Fibroblast of skin of back (primary cell): ENCODE data around the gene MS4A2.
"Not testable (repeated sequence)": the region's sequence is repeated elsewhere in the genome, so short reads cannot be mapped to it uniquely, and the experiment has no call there.

Source experiments
- DNase-seq: peaks from one replicate; pipeline ENCODE4 v3.0.0-alpha.2; 2013

MS4A2 gene

GRCh38 chr11:60104471-60105115 is 16.1 kb downstream of the MS4A2 start:
- DNase-seq: not testable (repeated sequence)

- DNase-seq: not testable (repeated sequence)
Measured at GRCh38 chr11:60108631-60109030, 20.2 kb downstream of the MS4A2 start.

- DNase-seq: no peak
Measured at GRCh38 chr11:60111793-60112192, 23.3 kb downstream of the MS4A2 start.

- DNase-seq: no peak
Measured at GRCh38 chr11:60116996-60117790, 28.7 kb downstream of the MS4A2 start.

DNA sequence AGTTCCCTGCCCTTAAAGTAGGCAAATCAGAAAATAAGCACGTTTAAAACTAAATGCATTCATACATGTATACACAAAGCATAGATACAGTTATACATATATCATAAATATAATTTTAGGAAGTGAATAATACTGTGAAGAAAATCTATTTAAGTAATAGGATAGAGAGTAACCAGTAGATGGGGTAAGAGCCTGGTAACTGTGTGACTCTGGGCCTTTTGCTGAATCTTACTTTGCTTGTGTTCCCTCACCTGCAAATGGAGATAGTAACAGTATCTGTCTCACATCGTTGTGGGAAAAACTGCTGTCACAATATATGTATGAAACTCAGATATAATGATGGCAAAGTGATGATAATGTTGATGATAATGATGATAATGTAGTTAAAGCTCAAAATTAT is 29.9 kb downstream of the MS4A2 start:
- DNase-seq: no peak

GRCh38 chr11:60119710-60120109 is 31.2 kb downstream of the MS4A2 start:
- no peak for DNase-seq

GRCh38 chr11:60121264-60121663 is 32.8 kb downstream of the MS4A2 start:
- no peak for DNase-seq

DNA sequence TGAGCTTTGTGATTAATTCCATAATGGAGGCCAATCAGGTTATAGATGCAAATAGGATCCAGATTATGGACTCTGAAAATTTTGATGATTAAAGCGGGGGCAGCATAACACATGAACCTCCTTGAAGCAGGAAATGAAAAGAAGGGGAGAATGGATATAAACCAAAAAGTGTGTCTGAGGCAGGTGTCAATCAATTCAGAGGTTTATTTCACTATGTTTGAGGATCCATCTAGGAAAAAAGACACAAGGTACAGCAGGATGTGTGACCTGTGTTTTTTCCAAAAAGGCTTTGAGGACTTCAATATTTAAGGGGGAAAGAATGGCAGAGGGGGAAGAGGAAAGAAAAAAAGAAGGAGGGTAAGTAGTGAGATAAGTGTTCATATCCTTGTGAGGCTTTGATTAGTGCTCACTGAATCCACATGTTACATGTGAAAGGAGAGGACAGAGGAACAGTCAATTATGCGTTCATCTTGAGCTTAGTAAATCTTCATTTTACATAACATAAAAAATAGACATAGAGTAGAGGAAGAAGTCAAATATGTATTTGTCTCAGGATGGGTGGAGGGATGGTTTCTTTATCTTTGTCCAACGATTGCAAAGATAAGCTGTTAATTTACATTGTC is 34.1 kb downstream of the MS4A2 start:
- DNase-seq: no peak

- DNase-seq: no peak
Measured at GRCh38 chr11:60124802-60125432, 36.5 kb downstream of the MS4A2 start.

- no peak for DNase-seq
Measured at GRCh38 chr11:60125956-60126585, 37.6 kb downstream of the MS4A2 start.

DNA sequence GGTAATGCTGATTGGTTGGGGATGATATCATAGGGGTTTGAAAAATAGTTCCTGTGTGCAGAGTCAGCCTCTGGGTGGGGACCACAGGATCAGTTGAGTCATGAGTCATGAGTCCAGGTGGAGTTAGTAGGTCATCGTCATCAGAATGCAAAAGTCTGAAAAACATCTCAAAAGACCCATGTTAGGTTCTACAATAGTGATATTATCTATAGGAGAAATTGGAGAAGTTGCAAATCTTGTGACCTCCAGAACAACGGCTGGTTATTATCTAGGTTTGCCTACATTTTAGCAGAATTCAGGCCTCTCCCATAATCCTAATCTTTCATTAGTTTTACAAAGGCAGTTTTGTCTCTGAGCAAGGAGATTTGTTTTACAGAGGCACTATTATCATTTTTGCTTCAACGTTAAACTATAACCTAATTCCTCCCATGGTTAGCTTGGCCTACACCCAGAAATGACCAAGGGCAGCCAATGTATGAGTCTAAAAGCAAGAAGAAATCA is 38.9 kb downstream of the MS4A2 start:
- no peak for DNase-seq

GRCh38 chr11:60128376-60128775 is 39.9 kb downstream of the MS4A2 start:
- no peak for DNase-seq

DNA sequence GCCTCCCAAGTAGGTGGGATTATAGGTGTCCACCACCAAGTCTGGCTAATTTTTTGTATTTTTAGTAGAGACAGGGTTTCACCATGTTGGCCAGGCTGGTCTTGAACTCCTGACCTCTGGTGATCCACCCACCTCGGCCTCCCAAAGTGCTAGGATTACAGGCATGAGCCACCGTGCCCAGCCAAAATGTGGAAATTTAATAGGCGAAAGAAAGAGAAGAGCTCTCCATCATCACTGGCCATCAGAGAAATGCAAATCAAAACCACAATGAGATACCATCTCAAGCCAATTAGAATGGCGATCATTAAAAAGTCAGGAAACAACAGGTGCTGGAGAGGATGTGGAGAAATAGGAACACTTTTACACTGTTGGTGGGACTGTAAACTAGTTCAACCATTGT is 40.4 kb downstream of the MS4A2 start:
- DNase-seq: not testable (repeated sequence)

DNA sequence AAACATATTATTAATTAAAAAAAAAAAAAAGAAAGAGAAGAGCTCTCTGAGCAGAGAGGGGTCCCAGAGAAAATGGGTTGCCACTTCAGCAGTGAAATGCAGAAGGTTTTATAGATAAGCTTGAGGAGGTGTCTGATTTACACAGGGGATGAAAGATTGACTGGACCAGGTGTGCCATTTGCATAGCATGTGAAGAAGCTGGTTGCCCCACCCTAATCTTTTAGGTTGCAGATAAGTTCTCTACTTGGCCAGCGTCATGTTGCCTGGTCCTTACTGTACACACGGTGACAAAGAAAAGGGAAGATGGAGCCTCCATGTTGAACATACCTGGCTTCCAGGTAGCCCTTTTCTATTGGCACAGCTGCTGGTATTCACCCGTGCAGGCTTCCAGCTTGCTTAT is 41.4 kb downstream of the MS4A2 start:
- no peak for DNase-seq

DNA sequence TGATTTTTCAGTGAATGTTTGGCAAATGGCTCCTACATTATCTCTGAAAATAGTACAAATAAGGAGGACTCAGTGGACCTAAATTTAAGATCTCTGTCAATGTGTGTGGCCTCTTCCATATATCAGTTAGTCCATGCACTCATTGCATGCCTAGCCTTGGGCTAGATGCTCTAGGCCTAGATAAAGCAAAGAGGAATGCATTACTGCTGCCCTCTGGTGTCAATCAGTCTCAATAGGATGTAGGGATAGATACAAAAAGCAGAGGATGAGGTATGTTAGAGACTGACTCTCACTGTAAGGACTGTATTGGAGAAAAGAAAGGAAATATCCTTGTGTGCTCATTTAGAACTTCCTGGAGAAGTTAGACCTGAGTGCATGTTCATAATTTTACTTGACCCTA is 42.0 kb downstream of the MS4A2 start:
- no peak for DNase-seq

- DNase-seq: no peak
Measured at GRCh38 chr11:60131912-60132311, 43.4 kb downstream of the MS4A2 start.

DNA sequence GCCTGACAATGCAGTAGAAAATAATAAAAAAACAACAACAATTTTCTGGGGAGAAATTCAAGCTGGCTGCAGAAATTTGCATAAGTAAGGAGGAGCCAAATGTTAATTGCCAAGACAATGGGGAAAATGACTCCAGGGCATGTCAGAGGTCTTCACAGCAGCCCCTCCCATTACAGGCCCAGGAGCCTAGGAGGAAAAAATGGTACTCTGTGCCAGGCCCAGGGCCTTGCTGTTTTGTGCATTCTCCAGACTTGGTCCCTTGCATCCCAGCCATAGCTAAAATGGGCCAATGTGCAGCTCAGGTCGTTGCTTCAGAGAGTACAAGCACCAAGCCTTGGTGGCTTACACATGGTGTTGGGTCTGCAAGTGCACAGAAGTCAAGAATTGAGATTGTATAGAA is 45.5 kb downstream of the MS4A2 start:
- DNase-seq: no peak

DNA sequence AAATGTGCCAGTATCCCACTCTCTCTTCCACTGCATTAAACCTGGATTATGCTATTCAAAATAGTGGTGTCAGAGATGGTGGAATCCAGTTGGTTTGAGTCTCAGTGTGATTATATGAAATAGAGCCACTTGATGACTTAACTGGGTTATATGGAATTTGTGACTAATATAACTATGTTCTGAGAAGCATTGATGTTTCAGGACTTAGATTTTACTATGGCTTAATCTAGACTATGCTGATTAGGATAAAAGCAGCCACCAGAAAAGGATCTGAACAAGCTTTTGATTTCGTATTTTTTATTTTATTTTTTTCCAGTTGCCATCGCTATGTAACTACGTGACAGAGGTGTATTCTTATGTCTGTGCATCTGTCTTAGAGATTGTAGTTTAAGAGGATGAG is 55.3 kb downstream of the MS4A2 start:
- no peak for DNase-seq

GRCh38 chr11:60145677-60146076 is 57.2 kb downstream of the MS4A2 start:
- DNase-seq: no peak
